Mesenchymal stem cell (in vitro differentiated cells and primary cell): ENCODE data around the gene C9orf50.

Experiments
- DNase-seq: peaks from one replicate; pipeline ENCODE4 v3.0.0-alpha.2; 2013
- H2AFZ ChIP-seq: one replicate; pipeline ENCODE4 v1.6.1; 2013; ENCODE audit warnings: low read depth, mild to moderate bottlenecking, control low read depth, inconsistent platforms, low read length, moderate library complexity
- H2AK5ac ChIP-seq: 2 replicates; pipeline ENCODE4 v1.6.1; 2013; ENCODE audit warnings: low read length, moderate library complexity, mild to moderate bottlenecking, inconsistent platforms; ENCODE audit not compliant: severe bottlenecking
- H2BK120ac ChIP-seq: one replicate; pipeline ENCODE4 v1.6.1; 2013; ENCODE audit warnings: low read depth, mild to moderate bottlenecking, inconsistent platforms, low read length, moderate library complexity
- H2BK12ac ChIP-seq, 2 experiments: one replicate each; pipeline ENCODE4 v1.6.1; 2013; ENCODE audit warnings: inconsistent platforms in 2 of 2, low read length in 2 of 2, mild to moderate bottlenecking in 2 of 2, moderate library complexity in 2 of 2, control low read depth in 1 of 2
- H2BK15ac ChIP-seq: one replicate; pipeline ENCODE4 v1.6.1; 2013; ENCODE audit warnings: mild to moderate bottlenecking, low read depth, inconsistent platforms; ENCODE audit not compliant: poor library complexity, severe bottlenecking
- H2BK5ac ChIP-seq: 2 replicates; pipeline ENCODE4 v1.6.1; 2013; ENCODE audit warnings: low read depth, mild to moderate bottlenecking, low read length, control low read depth, inconsistent platforms; ENCODE audit not compliant: poor library complexity, severe bottlenecking
- H3K14ac ChIP-seq, 2 experiments: one replicate each; pipeline ENCODE4 v1.6.1; 2013; ENCODE audit warnings: inconsistent platforms in 2 of 2, low read length in 2 of 2, control low read depth in 1 of 2, mild to moderate bottlenecking in 1 of 2, moderate library complexity in 1 of 2
- H3K18ac ChIP-seq, 2 experiments: one replicate each; pipeline ENCODE4 v1.6.1; 2013; ENCODE audit warnings: inconsistent platforms in 2 of 2, low read length in 2 of 2, control low read depth in 1 of 2, low read depth in 1 of 2, mild to moderate bottlenecking in 1 of 2
- H3K23ac ChIP-seq, 2 experiments: one replicate each; pipeline ENCODE4 v1.6.1; 2013; ENCODE audit warnings: inconsistent platforms in 2 of 2, low read length in 2 of 2, mild to moderate bottlenecking in 2 of 2, moderate library complexity in 2 of 2, control low read depth in 1 of 2
- H3K27ac ChIP-seq: 2 replicates; pipeline ENCODE4 v1.5.1; 2013; ENCODE audit warnings: mild to moderate bottlenecking, moderate library complexity, low read length, control low read depth, inconsistent platforms; ENCODE audit not compliant: poor library complexity, severe bottlenecking
- H3K27me3 ChIP-seq, 2 experiments: 2 replicates each; pipeline versions ENCODE4 v1.6.1 to v1.7.0; 2013; ENCODE audit warnings: low read length in 2 of 2, mild to moderate bottlenecking in 2 of 2, moderate library complexity in 2 of 2, control low read depth in 1 of 2, inconsistent platforms in 1 of 2; ENCODE audit not compliant: control insufficient read depth in 1 of 2, insufficient read depth in 1 of 2
- H3K36me3 ChIP-seq, 2 experiments: 2 replicates each; pipeline versions ENCODE4 v1.6.1 to v1.7.0; 2013; ENCODE audit warnings: low read length in 2 of 2, control low read depth in 1 of 2, inconsistent platforms in 1 of 2, low read depth in 1 of 2, mild to moderate bottlenecking in 1 of 2; ENCODE audit not compliant: insufficient read depth in 2 of 2, control insufficient read depth in 1 of 2
- H3K4ac ChIP-seq, 2 experiments: one replicate each; pipeline ENCODE4 v1.6.1; 2013; ENCODE audit warnings: inconsistent platforms in 2 of 2, low read length in 2 of 2, mild to moderate bottlenecking in 2 of 2, moderate library complexity in 2 of 2, control low read depth in 1 of 2, low read depth in 1 of 2
- H3K4me1 ChIP-seq: 2 replicates; pipeline ENCODE4 v1.6.1; 2013; ENCODE audit warnings: low read depth, low read length, control low read depth; ENCODE audit not compliant: control insufficient read depth, insufficient read depth
- H3K4me2 ChIP-seq: 2 replicates; pipeline ENCODE4 v1.6.1; 2013; ENCODE audit warnings: low read length, mild to moderate bottlenecking, inconsistent platforms; ENCODE audit not compliant: poor library complexity, severe bottlenecking
- H3K4me3 ChIP-seq, 2 experiments: 2 replicates each; pipeline versions ENCODE4 v1.5.1 to v1.7.0; 2013; ENCODE audit warnings: low read length in 2 of 2, mild to moderate bottlenecking in 2 of 2, control low read depth in 1 of 2, low read depth in 1 of 2; ENCODE audit not compliant: insufficient read depth in 1 of 2
- H3K79me1 ChIP-seq: replicated peaks from 2 replicates; pipeline ENCODE4 v1.6.1; 2013; ENCODE audit warnings: mild to moderate bottlenecking, control low read depth, low read length, inconsistent platforms; ENCODE audit not compliant: poor library complexity, severe bottlenecking
- H3K9ac ChIP-seq: 2 replicates; pipeline ENCODE4 v1.7.0; 2013; ENCODE audit warnings: mild to moderate bottlenecking, low read length, moderate library complexity
- H3K9me3 ChIP-seq: 2 replicates; pipeline ENCODE4 v1.7.0; 2013; ENCODE audit warnings: mild to moderate bottlenecking, low read length; ENCODE audit not compliant: control insufficient read depth
- H4K8ac ChIP-seq: one replicate; pipeline ENCODE4 v1.6.1; 2013; ENCODE audit warnings: inconsistent platforms, mild to moderate bottlenecking, low read length, moderate library complexity
- H4K91ac ChIP-seq: one replicate; pipeline ENCODE4 v1.6.1; 2013; ENCODE audit warnings: mild to moderate bottlenecking, low read length, inconsistent platforms
- WGBS: methylation state at CpG from one replicate; pipeline ENCODE4 v1.1.7; 2013; ENCODE audit warnings: mixed read lengths; 5-methylcytosine and 5-hydroxymethylcytosine counted together

C9orf50 gene

DNA sequence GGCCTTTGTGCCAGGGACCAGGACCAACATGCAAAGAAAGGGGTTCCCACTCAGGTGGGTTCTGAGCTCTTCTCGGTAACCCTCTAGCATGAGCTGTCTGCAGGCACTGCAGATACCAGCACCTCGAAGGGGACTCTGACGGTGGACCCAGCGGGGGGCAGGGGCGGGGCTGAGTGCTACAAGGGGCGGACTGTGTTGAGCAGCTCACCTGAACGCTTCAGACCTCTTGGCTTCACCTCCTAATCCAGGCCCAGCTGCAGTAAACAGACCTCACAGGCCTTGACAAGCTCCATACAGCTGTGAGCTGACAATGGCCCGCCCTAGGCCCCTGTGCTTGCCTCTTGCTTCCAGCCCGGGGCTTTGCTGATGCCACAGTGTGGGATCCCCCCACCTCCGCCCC, 48.4 kb downstream of the C9orf50 start:
- H3K9ac ChIP-seq: no peak overlapping the region
- 84% methylated on average over 10 of the region's 10 CpGs for WGBS
- H2BK120ac ChIP-seq: peak overlapping the region; percentile 9
- no peak overlapping the region for H4K8ac ChIP-seq
- no peaks in the 10 kb centered on the region for H3K27me3 ChIP-seq
- H4K91ac ChIP-seq: peak overlapping the region; percentile 29
- H3K27ac ChIP-seq: no peak overlapping the region
- no peak for DNase-seq
- H2BK15ac ChIP-seq: no peak overlapping the region
- no peak overlapping the region for H3K18ac ChIP-seq
- no peak overlapping the region for H3K4me3 ChIP-seq
- H2AFZ ChIP-seq: no peak overlapping the region
- H3K4ac ChIP-seq: no peak overlapping the region
- peak overlapping the region in 1 of 2 experiments; percentile 56 for H2BK12ac ChIP-seq
- peaks cover 41% of the 10 kb centered on the region for H3K4me1 ChIP-seq
- H2AK5ac ChIP-seq: no peak overlapping the region
- no peaks in the 10 kb centered on the region for H3K79me1 ChIP-seq
- no peak overlapping the region for H3K23ac ChIP-seq
- H3K9me3 ChIP-seq: no peaks in the 10 kb centered on the region
- no peak overlapping the region for H2BK5ac ChIP-seq
- H3K14ac ChIP-seq: no peak overlapping the region
- no peak overlapping the region for H3K4me2 ChIP-seq
- H3K36me3 ChIP-seq: no peaks in the 10 kb centered on the region

DNA sequence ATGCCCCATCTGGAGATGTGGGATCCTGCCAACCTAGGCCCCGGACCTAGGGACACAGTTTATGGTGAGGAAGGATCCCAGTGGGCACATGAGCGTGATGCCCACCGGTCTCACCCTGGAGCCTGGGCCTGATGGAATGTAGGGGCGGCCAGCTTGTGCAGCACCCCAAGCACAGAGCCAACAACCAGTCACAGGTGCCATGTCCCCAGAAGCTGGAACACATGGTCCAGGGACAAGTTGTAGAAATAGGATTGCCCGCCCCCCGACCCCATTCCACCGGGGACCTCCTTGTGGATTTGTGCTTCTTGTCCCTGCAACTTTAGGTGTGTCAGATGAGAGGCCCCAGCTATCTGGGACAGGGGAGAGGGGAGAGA, 48.9 kb downstream of the C9orf50 start:
- H4K91ac ChIP-seq: peak overlapping the region; percentile 34
- H2BK15ac ChIP-seq: no peak overlapping the region
- no peak overlapping the region for H3K23ac ChIP-seq
- WGBS: 98% methylated on average over 7 of the region's 7 CpGs
- no peak overlapping the region for H2BK120ac ChIP-seq
- H2AK5ac ChIP-seq: no peak overlapping the region
- H3K9ac ChIP-seq: no peak overlapping the region
- DNase-seq: no peak
- no peaks in the 10 kb centered on the region for H3K27me3 ChIP-seq
- no peaks in the 10 kb centered on the region for H3K36me3 ChIP-seq
- no peaks in the 10 kb centered on the region for H3K79me1 ChIP-seq
- H3K9me3 ChIP-seq: no peaks in the 10 kb centered on the region
- no peak overlapping the region for H3K4me3 ChIP-seq
- H3K4me1 ChIP-seq: peaks cover 46% of the 10 kb centered on the region
- H3K4ac ChIP-seq: no peak overlapping the region
- H2AFZ ChIP-seq: no peak overlapping the region
- H3K4me2 ChIP-seq: no peak overlapping the region
- no peak overlapping the region for H3K27ac ChIP-seq
- no peak overlapping the region for H2BK5ac ChIP-seq
- peak overlapping the region in 1 of 2 experiments; percentile 98 for H2BK12ac ChIP-seq
- H4K8ac ChIP-seq: no peak overlapping the region
- H3K14ac ChIP-seq: no peak overlapping the region
- H3K18ac ChIP-seq: no peak overlapping the region

DNA sequence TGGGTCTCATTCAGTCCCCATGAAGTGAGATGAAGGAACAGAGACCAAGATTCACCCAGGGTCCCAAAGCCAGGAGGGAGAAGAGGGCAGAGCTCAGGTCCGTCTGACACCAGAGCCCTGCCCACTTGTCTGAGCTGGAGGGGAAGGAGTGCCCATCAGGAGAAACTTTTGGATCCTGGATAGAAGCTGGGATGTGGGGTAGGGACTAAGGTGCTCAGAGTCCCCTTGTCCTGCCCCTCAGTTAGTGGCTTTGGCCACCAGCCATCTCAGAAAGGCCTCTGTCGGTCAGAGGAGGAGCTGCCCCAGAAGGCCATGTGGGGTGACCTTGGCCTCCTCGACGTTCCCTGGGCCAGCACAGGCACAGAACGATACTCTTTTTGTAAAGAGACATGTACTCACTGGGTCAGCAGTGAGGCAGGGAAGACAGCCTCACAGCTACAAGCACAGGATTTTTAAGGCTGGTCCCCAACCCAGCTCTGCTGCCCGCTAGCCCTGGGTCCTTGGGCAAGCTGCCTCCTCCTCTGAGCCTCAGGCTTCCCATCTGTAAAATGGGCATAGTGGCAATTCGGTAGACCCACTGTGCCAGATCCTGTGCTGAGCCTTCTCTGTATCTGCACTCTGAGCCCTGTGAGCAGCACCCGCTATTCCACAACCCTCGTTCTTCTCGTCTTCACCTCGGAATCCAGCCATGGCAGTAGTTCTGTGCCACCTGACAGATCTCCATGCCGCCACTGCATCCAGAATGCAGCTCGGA, 49.4 kb downstream of the C9orf50 start:
- Histone ChIP-seq H4K8ac (no peak overlapping the region), H2BK12ac (peak overlapping the region; percentile 82 to 98), H3K27ac (no peak overlapping the region), H4K91ac (peak overlapping the region; percentile 90), H3K4me2 (no peak overlapping the region), H3K4ac (peak overlapping the region; percentile 77 to 96), H3K27me3 (no peaks in the 10 kb centered on the region), H3K14ac (no peak overlapping the region), H2AK5ac (peak overlapping the region; percentile 3), H3K36me3 (no peaks in the 10 kb centered on the region), H3K18ac (peak overlapping the region; percentile 87 to 92), H3K4me3 (no peak overlapping the region), H2AFZ (no peak overlapping the region), H2BK15ac (no peak overlapping the region), H2BK5ac (no peak overlapping the region), H2BK120ac (no peak overlapping the region), H3K4me1 (peaks cover 46% of the 10 kb centered on the region), H3K79me1 (no peaks in the 10 kb centered on the region), H3K9ac (peak overlapping the region; percentile 37), H3K9me3 (no peaks in the 10 kb centered on the region), H3K23ac (no peak overlapping the region)
- no peak for DNase-seq
- WGBS: 86% methylated on average over 13 of the region's 13 CpGs

DNA sequence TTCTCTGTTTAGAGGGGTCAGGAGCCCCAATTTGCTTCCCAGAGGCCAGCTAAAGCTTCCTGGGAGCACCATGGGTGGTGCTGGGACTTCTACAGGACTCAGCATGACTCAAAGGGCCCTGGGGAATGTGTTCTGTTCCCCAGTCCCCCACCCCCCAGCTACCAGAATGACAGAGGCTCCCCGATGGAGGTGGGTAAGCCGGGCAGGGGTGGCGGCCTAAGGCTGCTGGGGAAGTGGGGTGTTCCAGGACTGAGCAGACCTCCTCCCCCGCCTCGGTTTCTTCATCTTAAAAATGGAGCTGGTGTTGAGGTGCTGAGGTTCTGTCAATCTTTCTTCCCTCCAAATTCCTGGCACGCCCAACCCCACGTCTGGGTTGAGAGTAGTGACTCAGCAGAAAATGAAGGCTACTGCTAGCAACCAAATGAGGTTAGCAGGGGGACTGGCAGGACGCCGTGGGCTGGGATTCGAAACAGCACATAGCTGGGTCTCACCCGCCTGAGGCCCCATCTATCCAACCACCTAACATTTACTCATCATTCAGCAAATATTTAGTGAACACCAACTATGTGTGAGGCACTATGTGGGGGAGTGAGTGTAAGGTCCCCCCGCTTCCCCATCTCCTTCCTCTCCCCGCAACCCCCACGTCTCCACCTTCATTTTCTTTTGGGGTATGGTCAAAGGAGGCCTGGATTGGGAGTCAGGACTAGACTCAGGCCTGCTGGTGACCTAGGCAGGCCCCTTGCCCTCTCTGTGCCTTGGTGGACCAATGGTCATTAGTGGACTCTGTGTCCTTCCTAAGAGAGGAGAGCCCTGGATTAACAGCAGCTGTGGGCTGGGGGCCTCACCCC, 50.2 kb downstream of the C9orf50 start:
- peak; percentile 78 for DNase-seq
- no peak overlapping the region for H3K4me3 ChIP-seq
- no peak overlapping the region for H3K23ac ChIP-seq
- peak overlapping the region; percentile 64 for H2BK15ac ChIP-seq
- H2BK5ac ChIP-seq: no peak overlapping the region
- no peak overlapping the region for H3K4me2 ChIP-seq
- peak overlapping the region; percentile 87 to 92 for H3K18ac ChIP-seq
- peak overlapping the region; percentile 81 for H4K8ac ChIP-seq
- no peaks in the 10 kb centered on the region for H3K27me3 ChIP-seq
- peak overlapping the region; percentile 90 for H4K91ac ChIP-seq
- H3K14ac ChIP-seq: peak overlapping the region in 1 of 2 experiments; percentile 57
- no peaks in the 10 kb centered on the region for H3K36me3 ChIP-seq
- peak overlapping the region; percentile 77 to 96 for H3K4ac ChIP-seq
- H2BK120ac ChIP-seq: peak overlapping the region; percentile 96
- H2AFZ ChIP-seq: no peak overlapping the region
- H3K79me1 ChIP-seq: no peaks in the 10 kb centered on the region
- no peaks in the 10 kb centered on the region for H3K9me3 ChIP-seq
- peak overlapping the region; percentile 42 for H2AK5ac ChIP-seq
- peaks cover 41% of the 10 kb centered on the region for H3K4me1 ChIP-seq
- peak overlapping the region; percentile 82 to 98 for H2BK12ac ChIP-seq
- H3K27ac ChIP-seq: peak overlapping the region; percentile 55
- 44% methylated on average over 7 of the region's 14 CpGs for WGBS
- H3K9ac ChIP-seq: peak overlapping the region; percentile 37
